Mucosa of descending colon (tissue), 3 donors: Measurements from ENCODE around the gene PNLIP. TPM values are rescaled to one million over a fixed set of nuclear protein-coding genes. Genes with fewer than 3 reads are reported as not detected.
A peak's percentile ranks its signal among the peaks of the same experiment; 100 is the strongest.

ENCODE experiments used
- ATAC-seq: fragments of 200-7000 bp; cut with Tn5 transposase; one replicate; pipeline ENCODE4 v1.9.1; 2020; ENCODE audit warnings: mild to moderate bottlenecking, moderate library complexity
- DNase-seq, 3 donors: peaks; one replicate each; pipeline ENCODE4 v3.0.0-alpha.2; 2020
- H3K36me3 ChIP-seq: fragments of 200-600 bp; one replicate; pipeline ENCODE4 v1.8.0; 2021; ENCODE audit warnings: low read depth, mild to moderate bottlenecking
- H3K4me1 ChIP-seq: fragments of 200-600 bp; one replicate; pipeline ENCODE4 v1.8.0; 2021; ENCODE audit warnings: low read depth, mild to moderate bottlenecking
- H3K4me3 ChIP-seq: fragments of 200-600 bp; one replicate; pipeline ENCODE4 v1.8.0; 2021; ENCODE audit warnings: mild to moderate bottlenecking
- H3K9me3 ChIP-seq: fragments of 200-600 bp; one replicate; pipeline ENCODE4 v1.8.0; 2021; ENCODE audit warnings: mild to moderate bottlenecking
- CTCF ChIP-seq: fragments of 200-600 bp; IDR thresholded peaks from one replicate; pipeline ENCODE4 v1.8.0; 2022; ENCODE audit warnings: antibody characterized with exemption, mild to moderate bottlenecking
- intact Hi-C, 2 donors: fragments of 100-400 bp; cut with DNase I in 1 of 2; cut with micrococcal nuclease in 1 of 2; formaldehyde crosslinking; loops; one replicate each; pipeline versions ENCODE4 v1.11.0 to v1.11.1; 2022; cut with DNase I, micrococcal nuclease
- long read RNA-seq, 2 donors: library from polyadenylated mRNA; unstranded; transcript quantifications; one replicate each; pipeline ENCODE4 v2.0.0, GENCODE V29; 2019 to 2021
- total RNA-seq, 3 donors: library from RNA; stranded (reverse); fragmentation: NEBNext Ultra II Directional in 2 of 3; extraction: Animal tissue kit (Norgen Biotek cat#: 25700) in 2 of 3; gene quantifications; one replicate each; pipeline versions ENCODE4 v1.2.1 to v1.2.4, GENCODE V29; 2021 to 2023
- donor health status: DM: no; HTN: no; CAD: no; lungs with moderate emphysema.
- donor health status: DM: no; HTN: no; CAD: no.
- donor health status: DM: no; HTN: yes; CAD: no.

Gene PNLIP
- not detected for total RNA-seq
- long read RNA-seq, donor 1: 0 reads
- long read RNA-seq, donor 2: 0 reads

DNA sequence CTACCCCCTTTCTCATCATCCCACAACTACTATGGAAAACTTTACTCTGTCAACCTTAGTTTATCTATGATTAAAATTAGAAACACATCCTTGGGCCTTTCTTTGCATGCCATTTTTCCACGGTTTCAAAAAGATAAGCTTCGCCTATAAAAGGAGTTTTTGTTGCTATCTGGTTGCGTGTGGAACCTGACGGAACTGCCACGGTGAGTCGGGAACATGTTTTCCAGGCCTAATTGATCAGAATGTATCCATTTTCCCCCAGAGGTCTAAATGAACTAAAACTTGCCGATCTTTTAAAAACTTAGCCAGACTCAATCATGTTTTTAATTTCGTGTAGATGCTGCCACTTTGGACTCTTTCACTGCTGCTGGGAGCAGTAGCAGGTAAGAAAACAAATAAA is at the start of gene PNLIP:
PNLIP (plus strand) TSS at position 176 of the 400 bp plus-strand sequence; CDS start at position 338, 162 bp downstream.
- Histone ChIP-seq H3K9me3 (no peaks in the 10 kb centered on the region), H3K4me1 (no peaks in the 10 kb centered on the region), H3K4me3 (no peak within 1 kb of the TSS), H3K36me3 (no peaks in the 10 kb centered on the region)
- intact Hi-C loops: no loop called here
- DNase-seq: no peak
- no peak for ATAC-seq
- TF ChIP-seq CTCF: no peak

- Histone ChIP-seq H3K4me1 (no peaks in the 10 kb centered on the region), H3K9me3 (no peaks in the 10 kb centered on the region), H3K36me3 (no peaks in the 10 kb centered on the region), H3K4me3 (no peak overlapping the region)
- no peak for ATAC-seq
- DNase-seq: no peak
- intact Hi-C loops: no loop called here
- TF ChIP-seq CTCF: no peak
Observed at GRCh38 chr10:116504786-116505185, 40.9 kb upstream of the PNLIP start.

DNA sequence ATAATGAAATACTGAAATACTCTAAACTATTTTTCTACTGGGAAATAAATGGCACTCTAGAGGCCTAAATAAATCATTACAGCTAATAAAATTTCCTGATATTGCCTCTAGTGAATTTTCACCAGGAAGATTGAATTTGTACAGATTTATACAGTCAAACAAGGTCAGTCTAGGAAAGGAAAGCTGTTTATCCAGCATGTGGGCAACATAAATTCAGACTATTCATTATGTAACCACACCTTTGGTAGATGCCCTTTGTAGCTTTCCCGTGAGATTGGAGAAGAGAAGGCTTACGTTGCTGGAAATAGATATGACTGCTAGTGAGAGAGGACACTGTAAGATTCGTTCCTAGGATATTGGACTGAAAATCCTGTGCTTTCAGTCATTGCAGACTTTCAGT is 35.2 kb upstream of the PNLIP start:
- ATAC-seq: no peak
- Histone ChIP-seq H3K36me3 (no peaks in the 10 kb centered on the region), H3K4me1 (no peaks in the 10 kb centered on the region), H3K4me3 (no peak overlapping the region), H3K9me3 (no peaks in the 10 kb centered on the region)
- no peak for DNase-seq
- intact Hi-C loops: no loop called here
- TF ChIP-seq CTCF: no peak

GRCh38 chr10:116511365-116511764 is 34.4 kb upstream of the PNLIP start:
- Histone ChIP-seq H3K9me3 (no peaks in the 10 kb centered on the region), H3K36me3 (no peaks in the 10 kb centered on the region), H3K4me3 (no peak overlapping the region), H3K4me1 (no peaks in the 10 kb centered on the region)
- ATAC-seq (no peak), DNase-seq (no peak)
- intact Hi-C loops: no loop called here
- TF ChIP-seq CTCF: no peak

DNA sequence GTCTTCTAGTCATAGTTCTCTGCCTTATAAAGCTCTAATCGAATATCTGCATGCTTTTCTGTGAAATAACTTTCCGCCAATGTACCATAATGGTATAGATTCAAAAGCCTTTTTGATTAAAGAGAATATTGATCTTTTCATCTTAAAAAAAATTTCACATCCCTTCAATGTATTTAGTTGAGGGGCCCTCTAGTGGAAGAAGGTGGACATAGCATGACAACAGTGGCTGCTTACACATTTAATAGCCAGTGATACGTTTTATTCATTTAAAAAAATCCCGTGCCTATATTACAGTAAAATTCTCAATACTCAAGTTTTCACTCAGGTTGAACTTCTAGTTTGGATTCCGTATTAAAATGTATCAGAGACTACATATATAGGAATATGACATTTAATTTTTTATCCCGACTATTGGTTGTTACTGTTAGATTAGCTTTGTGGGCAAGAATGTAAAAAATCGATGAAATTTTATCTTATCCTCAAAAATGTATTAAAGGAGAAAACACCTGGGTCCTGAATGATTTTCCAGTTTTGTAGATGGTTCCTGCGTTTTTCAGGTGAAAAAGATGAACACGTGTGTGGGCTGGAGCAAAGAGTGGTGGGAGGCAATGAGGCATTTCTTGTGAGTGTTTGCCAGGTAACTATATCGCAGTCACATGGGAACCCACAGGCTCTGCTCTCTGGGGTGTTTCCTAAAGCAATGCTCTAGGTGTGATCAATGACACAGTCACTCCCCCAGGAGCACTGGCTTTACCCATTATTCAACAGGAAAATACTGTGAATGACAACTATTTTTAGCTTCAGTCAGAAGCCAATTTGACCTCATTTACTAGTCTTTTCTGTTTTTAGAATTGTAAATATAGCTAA is 24.1 kb upstream of the PNLIP start:
- TF ChIP-seq CTCF: peak; percentile 65
- H3K4me1 ChIP-seq: no peaks in the 10 kb centered on the region
- intact Hi-C loops: no loop called here
- H3K9me3 ChIP-seq: no peaks in the 10 kb centered on the region
- peak; percentile 46 for ATAC-seq
- peak in 1 of 3 donors; percentile 73 for DNase-seq
- H3K4me3 ChIP-seq: no peak overlapping the region
- H3K36me3 ChIP-seq: no peaks in the 10 kb centered on the region
